ENCODE measurements around the gene KLHL6. TPM values are rescaled to one million over a fixed set of nuclear protein-coding genes. Genes with fewer than 3 reads are reported as not detected.
A peak's percentile ranks its signal among the peaks of the same experiment; 100 is the strongest.

Gene KLHL6
- total and polyA plus RNA-seq, 4 experiments from 2014 or later: 8.4 to 56.1 (median 39.5) TPM

- no peaks in the 10 kb centered on the region for H3K36me3 ChIP-seq (ENCODE audit: insufficient read depth, low read length)
- Mint-ChIP-seq H3K9me3 (no peaks in the 10 kb centered on the region), H3K36me3 (peaks cover 10 to 14% of the 10 kb centered on the region in 2 donors), H3K4me1 (peaks cover 0 to under 1% (median 0%) of the 10 kb centered on the region in 4 donors), H3K27ac (no peak overlapping the region), H3K4me3 (no peak overlapping the region), H3K27me3 (no peaks in the 10 kb centered on the region)
- intact Hi-C loops (cut with micrococcal nuclease): no loop called here
- ChIA-PET CTCF (ENCODE audit: partially characterized antibody) (interaction anchor here (1.1 kb wide), 1 partner anchor 10 kb away, joined by 3 read pairs; no protein-coding TSS in a partner anchor), POLR2A (ENCODE audit: partially characterized antibody) (no interaction called here)
- H3K27me3 ChIP-seq (ENCODE audit: insufficient read depth, low read length): no peaks in the 10 kb centered on the region
- no peak overlapping the region for H3K4me3 ChIP-seq (ENCODE audit: low read length in 2 of 2)
- no peak overlapping the region for H3K27ac ChIP-seq (ENCODE audit: low read depth, low read length)
- DNase-seq: no peak
- H3K9me3 ChIP-seq (ENCODE audit: control insufficient read depth in 1 of 2, low read length in 2 of 2): no peaks in the 10 kb centered on the region
- H3K4me1 ChIP-seq (ENCODE audit: insufficient read depth, low read length): no peaks in the 10 kb centered on the region
Observed at GRCh38 chr3:183455089-183455488, 100.4 kb downstream of the KLHL6 start.

GRCh38 chr3:183454064-183454463 is 101.4 kb downstream of the KLHL6 start:
- Histone ChIP-seq H3K36me3 (ENCODE audit: insufficient read depth, low read length) (no peaks in the 10 kb centered on the region), H3K27ac (ENCODE audit: low read depth, low read length) (no peak overlapping the region), H3K9me3 (ENCODE audit: control insufficient read depth in 1 of 2, low read length in 2 of 2) (no peaks in the 10 kb centered on the region), H3K4me3 (ENCODE audit: low read length in 2 of 2) (no peak overlapping the region), H3K27me3 (ENCODE audit: insufficient read depth, low read length) (no peaks in the 10 kb centered on the region), H3K4me1 (ENCODE audit: insufficient read depth, low read length) (peaks cover 6% of the 10 kb centered on the region)
- Mint-ChIP-seq H3K27me3 (no peaks in the 10 kb centered on the region), H3K4me1 (peaks cover 0 to 10% (median 2%) of the 10 kb centered on the region in 4 donors), H3K27ac (no peak overlapping the region), H3K36me3 (peaks cover 10 to 14% of the 10 kb centered on the region in 2 donors), H3K9me3 (no peaks in the 10 kb centered on the region), H3K4me3 (no peak overlapping the region)
- ChIA-PET POLR2A (ENCODE audit: partially characterized antibody) (no interaction called here), CTCF (ENCODE audit: partially characterized antibody) (no interaction called here)
- intact Hi-C loops (cut with micrococcal nuclease): no loop called here
- no peak for DNase-seq

GRCh38 chr3:183449791-183450190 is 105.7 kb downstream of the KLHL6 start:
- H3K4me3 Mint-ChIP-seq: peak overlapping the region in 1 of 8 donors; percentile 36
- no peaks in the 10 kb centered on the region for H3K27me3 ChIP-seq (ENCODE audit: insufficient read depth, low read length)
- ChIA-PET POLR2A (ENCODE audit: partially characterized antibody) (interaction anchor here (2.9 kb wide), 1 partner anchor 22 kb away, joined by 17 read pairs; the partner anchor contains the start of gene MCF2L2), CTCF (ENCODE audit: partially characterized antibody) (interaction anchor here (0.6 to 0.8 kb wide), 2 partner anchors 26 to 317 kb away, joined by 3 read pairs; no protein-coding TSS in a partner anchor)
- H3K4me1 Mint-ChIP-seq: peaks cover 12 to 31% (median 15%) of the 10 kb centered on the region in 4 donors
- H3K27ac ChIP-seq (ENCODE audit: low read depth, low read length): no peak overlapping the region
- H3K4me3 ChIP-seq (ENCODE audit: low read length in 2 of 2): no peak overlapping the region
- DNase-seq: no peak
- peaks cover 0 to under 1% (median 0%) of the 10 kb centered on the region in 8 donors for H3K9me3 Mint-ChIP-seq
- no peaks in the 10 kb centered on the region for H3K9me3 ChIP-seq (ENCODE audit: control insufficient read depth in 1 of 2, low read length in 2 of 2)
- no peaks in the 10 kb centered on the region for H3K36me3 ChIP-seq (ENCODE audit: insufficient read depth, low read length)
- intact Hi-C loops (cut with micrococcal nuclease): no loop called here
- H3K27ac Mint-ChIP-seq: peak overlapping the region in 1 of 7 donors; percentile 25
- peaks cover 4 to 16% of the 10 kb centered on the region in 2 donors for H3K36me3 Mint-ChIP-seq
- peaks cover 20% of the 10 kb centered on the region for H3K4me1 ChIP-seq (ENCODE audit: insufficient read depth, low read length)
- H3K27me3 Mint-ChIP-seq: no peaks in the 10 kb centered on the region

DNA sequence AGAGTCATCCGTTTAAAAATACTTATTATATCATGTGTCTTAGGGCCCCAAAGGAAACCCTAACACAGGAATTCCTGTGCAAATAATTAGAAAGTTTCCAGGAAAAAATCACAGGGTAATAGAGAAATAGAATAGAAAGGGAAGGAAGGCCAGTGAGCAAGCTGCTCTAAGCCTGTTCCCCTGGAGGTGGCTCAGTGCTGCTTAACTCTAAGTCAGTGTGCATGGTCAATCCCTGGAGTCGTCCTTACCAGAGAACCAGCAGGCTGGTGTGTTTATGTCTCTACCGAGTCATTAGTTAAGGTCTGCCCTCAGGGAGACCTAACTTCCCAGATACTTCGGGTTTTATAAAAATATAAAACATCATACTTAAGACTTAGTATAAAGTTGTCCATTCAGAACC is 106.1 kb downstream of the KLHL6 start:
- POLR2A ChIA-PET (ENCODE audit: partially characterized antibody): interaction anchor here (2.9 kb wide), 1 partner anchor 21 kb away, joined by 17 read pairs; the partner anchor contains the start of gene MCF2L2
- H3K36me3 Mint-ChIP-seq: peaks cover 4 to 15% of the 10 kb centered on the region in 2 donors

GRCh38 chr3:183448369-183449128 is 107.0 kb downstream of the KLHL6 start:
- ChIA-PET POLR2A (ENCODE audit: partially characterized antibody) (interaction anchor here (1.6 to 2.9 kb wide), 2 partner anchors 20 to 187 kb away, joined by 8 to 17 read pairs; partner anchors contain the start of genes KLHL24 and MCF2L2), CTCF (ENCODE audit: partially characterized antibody) (no interaction called here)
- H3K36me3 ChIP-seq (ENCODE audit: insufficient read depth, low read length): no peaks in the 10 kb centered on the region
- H3K4me3 Mint-ChIP-seq: peak overlapping the region; percentile 90 to 98 (median 96)
- H3K9me3 Mint-ChIP-seq: peaks cover 0 to 13% (median 8%) of the 10 kb centered on the region in 8 donors
- peak overlapping the region in 1 of 2 donors; percentile 33 for H3K4me3 ChIP-seq (ENCODE audit: low read length in 2 of 2)
- no peaks in the 10 kb centered on the region for H3K9me3 ChIP-seq (ENCODE audit: control insufficient read depth in 1 of 2, low read length in 2 of 2)
- no peak overlapping the region for H3K27ac ChIP-seq (ENCODE audit: low read depth, low read length)
- intact Hi-C loops (cut with micrococcal nuclease): no loop called here
- peaks cover 6 to 12% of the 10 kb centered on the region in 2 donors for H3K36me3 Mint-ChIP-seq
- peak overlapping the region in 6 of 7 donors; percentile 1 to 94 (median 71) for H3K27ac Mint-ChIP-seq
- H3K4me1 Mint-ChIP-seq: peaks cover 12 to 31% (median 15%) of the 10 kb centered on the region in 4 donors
- no peaks in the 10 kb centered on the region for H3K27me3 Mint-ChIP-seq
- no peaks in the 10 kb centered on the region for H3K27me3 ChIP-seq (ENCODE audit: insufficient read depth, low read length)
- no peak for DNase-seq
- peaks cover 20% of the 10 kb centered on the region for H3K4me1 ChIP-seq (ENCODE audit: insufficient read depth, low read length)

More for the DNA sequence above, 106.1 kb downstream of the KLHL6 start:
- Histone ChIP-seq H3K27ac (ENCODE audit: low read depth, low read length) (no peak overlapping the region), H3K4me3 (ENCODE audit: low read length in 2 of 2) (no peak overlapping the region), H3K36me3 (ENCODE audit: insufficient read depth, low read length) (no peaks in the 10 kb centered on the region), H3K9me3 (ENCODE audit: control insufficient read depth in 1 of 2, low read length in 2 of 2) (no peaks in the 10 kb centered on the region), H3K4me1 (ENCODE audit: insufficient read depth, low read length) (peaks cover 20% of the 10 kb centered on the region), H3K27me3 (ENCODE audit: insufficient read depth, low read length) (no peaks in the 10 kb centered on the region)
- CTCF ChIA-PET (ENCODE audit: partially characterized antibody): interaction anchor here (0.6 to 0.8 kb wide), 2 partner anchors 26 to 318 kb away, joined by 3 read pairs; no protein-coding TSS in a partner anchor
- Mint-ChIP-seq H3K9me3 (peaks cover 0 to 4% (median 4%) of the 10 kb centered on the region in 8 donors), H3K4me1 (peaks cover 12 to 31% (median 15%) of the 10 kb centered on the region in 4 donors), H3K27me3 (no peaks in the 10 kb centered on the region), H3K4me3 (no peak overlapping the region), H3K27ac (no peak overlapping the region)
- intact Hi-C loops (cut with micrococcal nuclease): no loop called here
- no peak for DNase-seq

GRCh38 chr3:183447206-183448001 is 108.1 kb downstream of the KLHL6 start:
- H3K27me3 ChIP-seq (ENCODE audit: insufficient read depth, low read length): no peaks in the 10 kb centered on the region
- Mint-ChIP-seq H3K36me3 (peaks cover 12 to 13% of the 10 kb centered on the region in 2 donors), H3K27ac (peak overlapping the region; percentile 80 to 94 (median 91)), H3K4me3 (peak overlapping the region; percentile 90 to 98 (median 96)), H3K9me3 (peaks cover 0 to 22% (median 18%) of the 10 kb centered on the region in 8 donors), H3K27me3 (no peaks in the 10 kb centered on the region), H3K4me1 (peaks cover 12 to 31% (median 15%) of the 10 kb centered on the region in 4 donors)
- H3K4me1 ChIP-seq (ENCODE audit: insufficient read depth, low read length): peaks cover 20% of the 10 kb centered on the region
- no peaks in the 10 kb centered on the region for H3K9me3 ChIP-seq (ENCODE audit: control insufficient read depth in 1 of 2, low read length in 2 of 2)
- H3K36me3 ChIP-seq (ENCODE audit: insufficient read depth, low read length): no peaks in the 10 kb centered on the region
- H3K4me3 ChIP-seq (ENCODE audit: low read length in 2 of 2): peak overlapping the region; percentile 33 to 80
- CTCF ChIA-PET (ENCODE audit: partially characterized antibody): interaction anchor here (0.7 kb wide), 1 partner anchor 32 kb away, joined by 3 read pairs; no protein-coding TSS in a partner anchor
- intact Hi-C loops (cut with micrococcal nuclease): loop anchor here (1.0 kb wide), 1 partner anchor 188 kb away; the partner anchor contains the start of gene KLHL24
- POLR2A ChIA-PET (ENCODE audit: partially characterized antibody): interaction anchor here (0.9 to 2.9 kb wide), 6 partner anchors 10 to 190 kb away, joined by 3 to 17 read pairs (median 4); partner anchors contain the start of genes KLHL24 and MCF2L2
- peak; percentile 61 to 74 (median 64) for DNase-seq
- peak overlapping the region; percentile 55 for H3K27ac ChIP-seq (ENCODE audit: low read depth, low read length)
